HL-60 (cell line): ENCODE measurements around the gene CDK6.

Experiments used
- CTCF ChIP-seq: IDR thresholded peaks from one replicate; pipeline ENCODE4 v1.5.1; 2011; ENCODE audit warnings: low read length, control low read depth, inconsistent platforms; ENCODE audit not compliant: insufficient read depth
- GABPA ChIP-seq: IDR thresholded peaks from 2 replicates; pipeline ENCODE4 v1.6.1; 2012; ENCODE audit warnings: low read depth
- POLR2AphosphoS5 ChIP-seq: IDR thresholded peaks from 2 replicates; pipeline ENCODE4 v1.6.1; 2012; ENCODE audit warnings: low read depth
- REST ChIP-seq: IDR thresholded peaks from 2 replicates; pipeline ENCODE4 v1.6.1; 2012; ENCODE audit warnings: low read depth; ENCODE audit not compliant: insufficient replicate concordance
- SPI1 ChIP-seq: IDR thresholded peaks from 2 replicates; pipeline ENCODE4 v1.6.1; 2012; ENCODE audit warnings: low read depth, mild to moderate bottlenecking, borderline replicate concordance

GRCh38 chr7:92641921-92642511 lies 194.4 kb downstream of the CDK6 start:
- TF ChIP-seq CTCF (no peak), REST (no peak), SPI1 (no peak), POLR2AphosphoS5 (no peak), GABPA (no peak)
